ENCODE results near the gene PRAMEF14.
"Not testable (repeated sequence)": the region's sequence is repeated elsewhere in the genome, so short reads cannot be mapped to it uniquely, and the experiment has no call there.

The PRAMEF14 gene

GRCh38 chr1:13347034-13347433 is at the start of gene PRAMEF14:
Gene PRAMEF14 (minus strand): TSS chr1:13347134. CDS start chr1:13345314, 1,820 bp downstream.
- DNase-seq (ENCODE audit: low spot score): not testable (repeated sequence)

- not testable (repeated sequence) for DNase-seq (ENCODE audit: low spot score)
Observed at GRCh38 chr1:13395311-13395710, 48.4 kb upstream of the PRAMEF14 start.

- not testable (repeated sequence) for DNase-seq (ENCODE audit: low spot score)
Observed at GRCh38 chr1:13394761-13395160, 47.8 kb upstream of the PRAMEF14 start.

- DNase-seq (ENCODE audit: low spot score): not testable (repeated sequence)
Observed at GRCh38 chr1:13393004-13393403, 46.1 kb upstream of the PRAMEF14 start.

GRCh38 chr1:13389332-13389731 is 42.4 kb upstream of the PRAMEF14 start, which contains the start of gene PRAMEF17:
Gene PRAMEF17 (plus strand): TSS chr1:13389632. CDS start chr1:13389658, 26 bp downstream.
- not testable (repeated sequence) for DNase-seq (ENCODE audit: low spot score)

GRCh38 chr1:13380380-13380779 is 33.4 kb upstream of the PRAMEF14 start:
- DNase-seq (ENCODE audit: low spot score): not testable (repeated sequence)

GRCh38 chr1:13378983-13379382 is 32.0 kb upstream of the PRAMEF14 start:
- DNase-seq (ENCODE audit: low spot score): not testable (repeated sequence)

GRCh38 chr1:13368544-13368943 is 21.6 kb upstream of the PRAMEF14 start:
- DNase-seq (ENCODE audit: low spot score): not testable (repeated sequence)

- DNase-seq (ENCODE audit: low spot score): not testable (repeated sequence)
Observed at GRCh38 chr1:13366536-13366935, 19.6 kb upstream of the PRAMEF14 start.

GRCh38 chr1:13364928-13365327 is 18.0 kb upstream of the PRAMEF14 start:
- not testable (repeated sequence) for DNase-seq (ENCODE audit: low spot score)

GRCh38 chr1:13362364-13362763 is 15.4 kb upstream of the PRAMEF14 start:
- DNase-seq (ENCODE audit: low spot score): not testable (repeated sequence)

- DNase-seq (ENCODE audit: low spot score): peak; percentile 9
Observed at GRCh38 chr1:13356774-13357173, 9.8 kb upstream of the PRAMEF14 start.

GRCh38 chr1:13354475-13354874 is 7.5 kb upstream of the PRAMEF14 start:
- not testable (repeated sequence) for DNase-seq (ENCODE audit: low spot score)

- DNase-seq (ENCODE audit: low spot score): not testable (repeated sequence)
Observed at GRCh38 chr1:13353476-13353875, 6.5 kb upstream of the PRAMEF14 start.

GRCh38 chr1:13342496-13342895 is 4.4 kb downstream of the PRAMEF14 start:
- not testable (repeated sequence) for DNase-seq (ENCODE audit: low spot score)

- DNase-seq (ENCODE audit: low spot score): not testable (repeated sequence)
Observed at GRCh38 chr1:13315281-13315680, 31.7 kb downstream of the PRAMEF14 start, which contains the start of gene PRAMEF15. Gene PRAMEF15 (plus strand): TSS chr1:13315581. CDS start chr1:13318408, 2,827 bp downstream.

GRCh38 chr1:13303239-13303638 is 43.7 kb downstream of the PRAMEF14 start, which contains the start of gene PRAMEF33:
Gene PRAMEF33 (plus strand): TSS chr1:13303539. CDS start chr1:13305955, 2,416 bp downstream.
- DNase-seq (ENCODE audit: low spot score): not testable (repeated sequence)

- DNase-seq (ENCODE audit: low spot score): not testable (repeated sequence)
Observed at GRCh38 chr1:13302197-13302596, 44.7 kb downstream of the PRAMEF14 start.

- not testable (repeated sequence) for DNase-seq (ENCODE audit: low spot score)
Observed at GRCh38 chr1:13298699-13299098, 48.2 kb downstream of the PRAMEF14 start.

GRCh38 chr1:13297216-13297931 is 49.6 kb downstream of the PRAMEF14 start:
- DNase-seq (ENCODE audit: low spot score): not testable (repeated sequence)

All from CD4-positive, alpha-beta T cell treated with Interleukin-6 at 100 ng/mL for 8 hours (primary cell).